Thyroid gland (tissue), 4 donors: ENCODE results near the gene COL13A1.

Source experiments
- CTCF ChIP-seq, 6 experiments: fragments of 200-600 bp in 3 of 6; fragments of 450-650 bp in 3 of 6; sonication (generic) in 3 of 6; IDR thresholded peaks; one replicate each; pipeline ENCODE4 v1.5.1; 2016 to 2019; ENCODE audit warnings: antibody characterized with exemption in 6 of 6, mild to moderate bottlenecking in 2 of 6, inconsistent platforms in 1 of 6, moderate library complexity in 1 of 6
- POLR2A ChIP-seq, 2 donors: fragments of 450-650 bp; IDR thresholded peaks; one replicate each; pipeline ENCODE4 v1.6.1; 2017; ENCODE audit warnings: antibody characterized with exemption in 2 of 2, mild to moderate bottlenecking in 2 of 2, moderate library complexity in 1 of 2

GRCh38 chr10:69878951-69879350 lies 77.2 kb downstream of the COL13A1 start:
- no peak for TF ChIP-seq CTCF (IDR thresholded peaks at IDR 0.05)
- TF ChIP-seq POLR2A (IDR thresholded peaks at IDR 0.05), result no peak
